GM10248 (cell line): ENCODE measurements around the gene ASB4.
"Not testable (repeated sequence)": the region's sequence is repeated elsewhere in the genome, so short reads cannot be mapped to it uniquely, and the experiment has no call there.

Experiments used
- CTCF ChIA-PET: fragments of 300-600 bp; sonication (Branson Sonifier 250); formaldehyde crosslinking; extraction: SDS; loops from one replicate; lab custom pipeline; 2021; ENCODE audit warnings: antibody characterized with exemption; lab: Yijun Ruan, JAX
- POLR2A ChIA-PET: fragments of 350-650 bp; sonication (Branson Sonifier 250); formaldehyde crosslinking; extraction: SDS; loops from one replicate; lab custom pipeline; 2020; ENCODE audit warnings: antibody characterized with exemption; lab: Yijun Ruan, JAX
- DNase-seq: peaks from one replicate; pipeline ENCODE4 v3.0.0; 2012; ENCODE audit errors: extremely low spot score
- CTCF ChIP-seq: IDR thresholded peaks from 2 replicates; pipeline ENCODE4 v1.5.1; 2012; ENCODE audit warnings: mild to moderate bottlenecking, low read depth; ENCODE audit errors: extremely low read depth, missing control alignments, control extremely low read depth

Gene ASB4

GRCh38 chr7:95545673-95546072 is 59.9 kb downstream of the ASB4 start:
- ChIA-PET CTCF (interaction anchor here (1.4 to 3.3 kb wide), 5 partner anchors 17 to 146 kb away, joined by 3 to 18 read pairs (median 7); no protein-coding TSS in a partner anchor), POLR2A (no interaction called here)

GRCh38 chr7:95546647-95547046 is 60.9 kb downstream of the ASB4 start:
- ChIA-PET CTCF (interaction anchor here (1.1 to 3.3 kb wide), 4 partner anchors 126 to 144 kb away, joined by 3 to 18 read pairs (median 6); no protein-coding TSS in a partner anchor), POLR2A (no interaction called here)
- no peak for TF ChIP-seq CTCF
- DNase-seq: no peak

More at GRCh38 chr7:95545673-95546072, 59.9 kb downstream of the ASB4 start:
- DNase-seq: no peak
- TF ChIP-seq CTCF: no peak

GRCh38 chr7:95547361-95548348 is 61.9 kb downstream of the ASB4 start:
- DNase-seq: no peak
- ChIA-PET POLR2A (no interaction called here), CTCF (interaction anchor here (1.1 to 1.5 kb wide), 3 partner anchors 8 to 143 kb away, joined by 3 to 9 read pairs (median 4); no protein-coding TSS in a partner anchor)
- no peak for TF ChIP-seq CTCF

GRCh38 chr7:95549818-95550529 is 64.2 kb downstream of the ASB4 start:
- DNase-seq: no peak
- no peak for TF ChIP-seq CTCF
- ChIA-PET CTCF (interaction anchor here (0.9 to 1.4 kb wide), 3 partner anchors 119 to 142 kb away, joined by 3 to 4 read pairs (median 3); no protein-coding TSS in a partner anchor), POLR2A (no interaction called here)

- ChIA-PET POLR2A (no interaction called here), CTCF (interaction anchor here (1.3 to 1.9 kb wide), 3 partner anchors 15 to 141 kb away, joined by 3 to 4 read pairs (median 3); no protein-coding TSS in a partner anchor)
- DNase-seq: no peak
- no peak for TF ChIP-seq CTCF
These were observed 64.8 kb downstream of the ASB4 start for GRCh38 chr7:95550546-95550945.

- CTCF ChIA-PET: interaction anchor here (0.8 to 1.9 kb wide), 2 partner anchors 13 to 142 kb away, joined by 3 to 4 read pairs; no protein-coding TSS in a partner anchor
- POLR2A ChIA-PET, DNase-seq: not testable (repeated sequence)
These were observed 66.5 kb downstream of the ASB4 start for GRCh38 chr7:95552010-95552926.
